PFSK-1 (cell line): ENCODE measurements around the gene TRIM8.

Experiments used
- POLR2AphosphoS5 ChIP-seq: IDR thresholded peaks from 2 replicates; pipeline ENCODE4 v1.6.1; 2012; ENCODE audit warnings: low read depth, mild to moderate bottlenecking, control low read depth, low read length, moderate library complexity
- SIN3A ChIP-seq: IDR thresholded peaks from 2 replicates; pipeline ENCODE4 v1.6.1; 2012; ENCODE audit warnings: mild to moderate bottlenecking, low read length, moderate library complexity, borderline replicate concordance; ENCODE audit not compliant: insufficient read depth
- TAF1 ChIP-seq: IDR thresholded peaks from 2 replicates; pipeline ENCODE4 v1.6.1; 2012; ENCODE audit warnings: low read length, control low read depth, borderline replicate concordance; ENCODE audit not compliant: insufficient read depth
- TF ChIP-seq, protein P1 (sequence below), 2 experiments: IDR thresholded peaks; 2 replicates each; pipeline versions ENCODE4 v1.6.1 to v1.8.0; 2011 to 2012; ENCODE audit warnings: low read depth in 2 of 2, low read length in 2 of 2, control low read depth in 1 of 2, inconsistent platforms in 1 of 2, mild to moderate bottlenecking in 1 of 2, moderate library complexity in 1 of 2; ENCODE audit not compliant: insufficient read depth in 1 of 2

DNA sequence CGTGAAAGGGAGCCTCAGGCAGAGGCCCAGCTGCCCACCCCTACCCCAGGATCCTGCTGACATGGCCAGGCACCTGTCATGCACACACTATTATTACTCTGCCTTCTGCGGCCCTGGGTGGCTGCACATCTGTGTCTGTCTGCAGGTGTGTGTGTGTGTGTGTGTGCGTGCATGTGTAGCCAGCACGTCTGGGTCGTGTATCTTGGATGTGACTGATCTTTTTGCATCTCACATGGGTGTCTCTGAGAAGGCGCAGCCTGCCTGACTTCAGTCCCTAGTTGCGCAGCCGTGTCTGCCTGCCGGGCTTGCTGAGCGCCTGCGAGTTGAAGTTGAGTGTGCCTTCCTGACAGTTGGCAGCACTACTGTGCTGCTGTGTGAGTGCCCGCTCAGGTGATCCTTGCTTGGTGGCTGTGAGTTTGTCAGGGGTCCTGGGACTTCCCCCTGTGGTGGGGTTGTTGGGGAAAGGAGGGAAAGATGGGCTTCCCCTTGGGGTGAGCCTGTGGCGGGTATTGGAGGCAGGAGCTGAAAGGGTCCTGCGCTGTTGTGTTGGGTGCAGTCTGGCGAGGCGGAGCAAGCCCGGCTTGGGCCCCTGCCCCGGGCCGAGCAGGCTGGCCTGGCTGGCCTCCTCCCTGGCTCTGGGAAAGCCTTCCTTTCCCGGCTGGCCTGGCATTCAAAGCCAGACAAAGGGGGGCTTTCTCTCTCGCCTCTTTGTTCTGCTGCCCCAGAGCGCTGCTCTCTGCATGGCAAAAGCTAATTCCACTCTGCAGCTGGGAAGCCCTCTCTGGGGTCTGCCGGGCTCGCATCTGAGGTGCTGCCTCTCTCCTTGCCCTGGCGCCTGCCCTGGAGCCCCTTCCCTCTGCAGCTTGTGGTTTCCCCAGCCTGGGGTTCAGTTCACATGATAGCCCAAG lies 4.9 kb downstream of the TRIM8 start:
- TF ChIP-seq POLR2AphosphoS5 (no peak), SIN3A (no peak), TAF1 (no peak)
- TF ChIP-seq, protein P1, sequence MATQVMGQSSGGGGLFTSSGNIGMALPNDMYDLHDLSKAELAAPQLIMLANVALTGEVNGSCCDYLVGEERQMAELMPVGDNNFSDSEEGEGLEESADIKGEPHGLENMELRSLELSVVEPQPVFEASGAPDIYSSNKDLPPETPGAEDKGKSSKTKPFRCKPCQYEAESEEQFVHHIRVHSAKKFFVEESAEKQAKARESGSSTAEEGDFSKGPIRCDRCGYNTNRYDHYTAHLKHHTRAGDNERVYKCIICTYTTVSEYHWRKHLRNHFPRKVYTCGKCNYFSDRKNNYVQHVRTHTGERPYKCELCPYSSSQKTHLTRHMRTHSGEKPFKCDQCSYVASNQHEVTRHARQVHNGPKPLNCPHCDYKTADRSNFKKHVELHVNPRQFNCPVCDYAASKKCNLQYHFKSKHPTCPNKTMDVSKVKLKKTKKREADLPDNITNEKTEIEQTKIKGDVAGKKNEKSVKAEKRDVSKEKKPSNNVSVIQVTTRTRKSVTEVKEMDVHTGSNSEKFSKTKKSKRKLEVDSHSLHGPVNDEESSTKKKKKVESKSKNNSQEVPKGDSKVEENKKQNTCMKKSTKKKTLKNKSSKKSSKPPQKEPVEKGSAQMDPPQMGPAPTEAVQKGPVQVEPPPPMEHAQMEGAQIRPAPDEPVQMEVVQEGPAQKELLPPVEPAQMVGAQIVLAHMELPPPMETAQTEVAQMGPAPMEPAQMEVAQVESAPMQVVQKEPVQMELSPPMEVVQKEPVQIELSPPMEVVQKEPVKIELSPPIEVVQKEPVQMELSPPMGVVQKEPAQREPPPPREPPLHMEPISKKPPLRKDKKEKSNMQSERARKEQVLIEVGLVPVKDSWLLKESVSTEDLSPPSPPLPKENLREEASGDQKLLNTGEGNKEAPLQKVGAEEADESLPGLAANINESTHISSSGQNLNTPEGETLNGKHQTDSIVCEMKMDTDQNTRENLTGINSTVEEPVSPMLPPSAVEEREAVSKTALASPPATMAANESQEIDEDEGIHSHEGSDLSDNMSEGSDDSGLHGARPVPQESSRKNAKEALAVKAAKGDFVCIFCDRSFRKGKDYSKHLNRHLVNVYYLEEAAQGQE (IDR thresholded peaks at IDR 0.05; ENCODE audit: insufficient read depth in 1 of 2, low read depth in 2 of 2, low read length in 2 of 2), result no peak
